ENCODE data around the gene CCT8. TPM values are rescaled to one million over a fixed set of nuclear protein-coding genes. Genes with fewer than 3 reads are reported as not detected.

Gene CCT8
- polyA plus RNA-seq, 1 of the 3 experiments (the other 2 are of a cell fraction) = 102 TPM

GRCh38 chr21:29033301-29033700 lies 40.1 kb downstream of the CCT8 start (continued):
- TF ChIP-seq MEF2A (IDR thresholded peaks at IDR 0.05; ENCODE audit: borderline replicate concordance, low read depth) (no peak), EP300 (IDR thresholded peaks at IDR 0.05; ENCODE audit: borderline replicate concordance in 1 of 2, low read depth in 1 of 2, low read length in 1 of 2) (no peak), PBX3 (IDR thresholded peaks at IDR 0.05) (no peak), CTCF (IDR thresholded peaks at IDR 0.05) (no peak), SIN3A (IDR thresholded peaks at IDR 0.05; ENCODE audit: borderline replicate concordance, low read depth, low read length) (no peak)

- POLR2A ChIA-PET = no interaction called here
- no CpG with 5 or more reads among the region's 1 CpG for WGBS (ENCODE audit: low lambda C conversion rate)
These were observed 42.5 kb downstream of the CCT8 start for GRCh38 chr21:29030909-29031308.

More at GRCh38 chr21:29030909-29031308, 42.5 kb downstream of the CCT8 start:
- Histone ChIP-seq H3K9ac (no peak overlapping the region), H3K36me3 (replicated peaks in 1 of 2; ENCODE audit: control insufficient read depth in 1 of 2, insufficient read depth in 2 of 2, low read length in 1 of 2) (peaks cover 47 to 62% of the 10 kb centered on the region in 2 experiments), H3K9me2 (no peaks in the 10 kb centered on the region), H2AFZ (ENCODE audit: low read depth) (no peak overlapping the region), H3K27me3 (ENCODE audit: insufficient read depth) (no peaks in the 10 kb centered on the region), H3K4me3 (ENCODE audit: low read depth in 2 of 2, low read length in 1 of 2) (no peak overlapping the region), H3K4me1 (ENCODE audit: control insufficient read depth in 1 of 2, insufficient read depth in 2 of 2, low read depth in 1 of 2, low read length in 1 of 2) (peaks cover 0 to 9% of the 10 kb centered on the region in 2 experiments; a peak in 2 of 4 replicates), H4K20me1 (ENCODE audit: insufficient read depth) (no peaks in the 10 kb centered on the region), H3F3A (replicated peaks; ENCODE audit: insufficient read depth) (no peaks in the 10 kb centered on the region), H3K79me2 (ENCODE audit: insufficient read depth) (peaks cover 47% of the 10 kb centered on the region), H3K4me2 (no peak overlapping the region), H3K27ac (ENCODE audit: low read depth in 2 of 2, low read length in 1 of 2) (no peak overlapping the region), H3K9me3 (no peaks in the 10 kb centered on the region)
- DNase-seq = no peak
- TF ChIP-seq FOXJ3 (CRISPR knock-in tag; IDR thresholded peaks at IDR 0.05) (no peak), ELF1 (IDR thresholded peaks at IDR 0.05) (no peak), USF1 (IDR thresholded peaks at IDR 0.05; ENCODE audit: borderline replicate concordance, low read depth) (no peak), NFIC (IDR thresholded peaks at IDR 0.05; ENCODE audit: borderline replicate concordance) (no peak), TAF1 (IDR thresholded peaks at IDR 0.05; ENCODE audit: borderline replicate concordance, low read depth, low read length) (no peak), RAD21 (IDR thresholded peaks at IDR 0.05; ENCODE audit: low read length) (no peak), POLR2AphosphoS5 (IDR thresholded peaks at IDR 0.05; ENCODE audit: low read depth, low read length) (no peak), SIN3A (IDR thresholded peaks at IDR 0.05; ENCODE audit: borderline replicate concordance, low read depth, low read length) (no peak), MAX (IDR thresholded peaks at IDR 0.05; ENCODE audit: low read depth) (no peak), TEAD4 (IDR thresholded peaks at IDR 0.05; ENCODE audit: borderline replicate concordance, insufficient read depth) (no peak), MXI1 (IDR thresholded peaks at IDR 0.05; ENCODE audit: low read depth, low read length) (no peak)
- CTCF ChIA-PET = no interaction called here
